IMR-90 (cell line): ENCODE measurements around the gene NPFFR1. TPM values are rescaled to one million over a fixed set of nuclear protein-coding genes. Genes with fewer than 3 reads are reported as not detected.
A peak's percentile ranks its signal among the peaks of the same experiment; 100 is the strongest.

Source experiments
- ATAC-seq: fragments of 200-7000 bp; cut with Tn5 transposase; 2 replicates; pipeline ENCODE4 v1.9.1; 2020; ENCODE audit warnings: low read depth, mild to moderate bottlenecking, moderate library complexity
- BruUV-seq: library from RNA; stranded (reverse); fragments of 400-500 nt; replicated peaks from 2 replicates; lab custom pipeline; 2021; lab: Mats Ljungman, UMichigan
- CTCF ChIA-PET: fragments of 300-600 bp; formaldehyde crosslinking; extraction: SDS; loops from one replicate; lab custom pipeline; 2021; ENCODE audit warnings: antibody characterized with exemption; lab: Yijun Ruan, JAX
- POLR2A ChIA-PET: fragments of 300-600 bp; sonication (Branson Sonifier 250); formaldehyde crosslinking; loops from one replicate; lab custom pipeline; 2022; ENCODE audit warnings: antibody characterized with exemption; ENCODE audit not compliant: unreplicated experiment; lab: Charles Lee
- DNase-seq: peaks from one replicate; pipeline ENCODE4 v3.0.0; 2013
- H2AFZ ChIP-seq: replicated peaks from 2 replicates; pipeline ENCODE3; 2013; ENCODE audit warnings: low read length, mild to moderate bottlenecking; ENCODE audit not compliant: poor library complexity
- H2AK5ac ChIP-seq: 2 replicates; pipeline ENCODE4 v1.6.1; 2013; ENCODE audit warnings: low read depth, low read length, inconsistent platforms
- H2AK9ac ChIP-seq: replicated peaks from 2 replicates; pipeline ENCODE3; 2013; ENCODE audit warnings: mild to moderate bottlenecking, low read depth, low read length, moderate library complexity; ENCODE audit not compliant: poor library complexity
- H2BK120ac ChIP-seq: 2 replicates; pipeline ENCODE4 v1.6.1; 2013; ENCODE audit warnings: low read depth, low read length, inconsistent platforms
- H2BK15ac ChIP-seq: 3 replicates; pipeline ENCODE4 v1.6.1; 2013; ENCODE audit warnings: low read depth, low read length, inconsistent platforms
- H2BK20ac ChIP-seq: 2 replicates; pipeline ENCODE4 v1.6.1; 2013; ENCODE audit warnings: low read depth, mild to moderate bottlenecking, inconsistent platforms, low read length, moderate library complexity
- H2BK5ac ChIP-seq: 2 replicates; pipeline ENCODE4 v1.6.1; 2013; ENCODE audit warnings: mild to moderate bottlenecking, low read depth, low read length, inconsistent platforms; ENCODE audit not compliant: poor library complexity, severe bottlenecking
- H3K14ac ChIP-seq: replicated peaks from 2 replicates; pipeline ENCODE4 v1.6.1; 2013; ENCODE audit warnings: low read depth, low read length, inconsistent platforms
- H3K18ac ChIP-seq: 2 replicates; pipeline ENCODE4 v1.6.1; 2013; ENCODE audit warnings: low read depth, low read length, control low read depth
- H3K23ac ChIP-seq: 2 replicates; pipeline ENCODE4 v1.6.1; 2013; ENCODE audit warnings: low read depth, low read length, inconsistent platforms
- H3K27ac ChIP-seq: 2 replicates; pipeline ENCODE4 v1.5.1; 2013; ENCODE audit warnings: mild to moderate bottlenecking, control low read depth, low read length; ENCODE audit not compliant: insufficient read depth
- H3K27me3 ChIP-seq: 2 replicates; pipeline ENCODE4 v1.6.1; 2013; ENCODE audit warnings: low read length; ENCODE audit not compliant: control insufficient read depth, insufficient read depth
- H3K36me3 ChIP-seq: 2 replicates; pipeline ENCODE4 v1.6.1; 2013; ENCODE audit warnings: low read length, mixed read lengths; ENCODE audit not compliant: control insufficient read depth, insufficient read depth
- H3K4ac ChIP-seq: 2 replicates; pipeline ENCODE4 v1.6.1; 2013; ENCODE audit warnings: low read depth, low read length, inconsistent platforms
- H3K4me1 ChIP-seq: 2 replicates; pipeline ENCODE4 v1.6.1; 2013; ENCODE audit warnings: low read length, mixed read lengths; ENCODE audit not compliant: control insufficient read depth, insufficient read depth
- H3K4me2 ChIP-seq: 2 replicates; pipeline ENCODE4 v1.6.1; 2013; ENCODE audit warnings: low read depth, mild to moderate bottlenecking, control low read depth, low read length, moderate library complexity
- H3K4me3 ChIP-seq: 2 replicates; pipeline ENCODE4 v1.5.1; 2013; ENCODE audit warnings: low read depth, mild to moderate bottlenecking, control low read depth, low read length, moderate library complexity; ENCODE audit not compliant: insufficient read depth
- H3K56ac ChIP-seq: 2 replicates; pipeline ENCODE4 v1.6.1; 2013; ENCODE audit warnings: low read length, inconsistent platforms; ENCODE audit not compliant: insufficient read depth; ENCODE audit errors: extremely low read depth
- H3K79me1 ChIP-seq, 2 experiments: 2 replicates each; pipeline ENCODE4 v1.6.1; 2013; ENCODE audit warnings: low read length in 2 of 2, inconsistent platforms in 1 of 2, low read depth in 1 of 2
- H3K9ac ChIP-seq: 2 replicates; pipeline ENCODE4 v1.6.1; 2013; ENCODE audit warnings: low read depth, low read length, control low read depth
- H3K9me1 ChIP-seq: 2 replicates; pipeline ENCODE4 v1.6.1; 2013; ENCODE audit warnings: low read length, inconsistent platforms; ENCODE audit not compliant: insufficient read depth
- H3K9me3 ChIP-seq: 2 replicates; pipeline ENCODE4 v1.6.1; 2013; ENCODE audit warnings: low read length; ENCODE audit not compliant: control insufficient read depth, insufficient read depth
- H4K20me1 ChIP-seq: 2 replicates; pipeline ENCODE4 v1.6.1; 2013; ENCODE audit warnings: low read length, inconsistent platforms; ENCODE audit not compliant: insufficient read depth
- H4K5ac ChIP-seq: 2 replicates; pipeline ENCODE4 v1.6.1; 2013; ENCODE audit warnings: mild to moderate bottlenecking, low read depth, low read length, control low read depth
- H4K8ac ChIP-seq, 2 experiments: 2 replicates each; pipeline ENCODE4 v1.6.1; 2013; ENCODE audit warnings: low read depth in 2 of 2, low read length in 2 of 2, control low read depth in 1 of 2, inconsistent platforms in 1 of 2
- H4K91ac ChIP-seq: 2 replicates; pipeline ENCODE4 v1.6.1; 2013; ENCODE audit warnings: low read depth, low read length, inconsistent platforms; ENCODE audit not compliant: insufficient read depth
- BHLHE40 ChIP-seq: fragments of 150-350 bp; IDR thresholded peaks from 2 replicates; pipeline ENCODE4 v1.6.1; 2016; ENCODE audit warnings: mild to moderate bottlenecking, low read depth, low read length
- MAZ ChIP-seq: IDR thresholded peaks from 2 replicates; pipeline ENCODE4 v1.6.1; 2012; ENCODE audit warnings: low read depth, mild to moderate bottlenecking, low read length, improper control_type of control experiment, moderate library complexity, borderline replicate concordance
- NFE2L2 ChIP-seq: fragments of 150-350 bp; IDR thresholded peaks from 2 replicates; pipeline ENCODE4 v1.6.1; 2016; ENCODE audit warnings: low read depth, mild to moderate bottlenecking, low read length
- POLR2A ChIP-seq: IDR thresholded peaks from 2 replicates; pipeline ENCODE4 v1.6.1; 2012; ENCODE audit warnings: mild to moderate bottlenecking, low read depth, low read length
- RAD21 ChIP-seq: IDR thresholded peaks from 2 replicates; pipeline ENCODE4 v1.6.1; 2012; ENCODE audit warnings: low read length, improper control_type of control experiment
- RCOR1 ChIP-seq: IDR thresholded peaks from 2 replicates; pipeline ENCODE4 v1.6.1; 2012; ENCODE audit warnings: mild to moderate bottlenecking, low read length, improper control_type of control experiment; ENCODE audit not compliant: insufficient replicate concordance
- WGBS, 2 experiments: methylation state at CpG; one replicate each; pipeline versions ENCODE4 v1.1.5 to v1.1.7; 2013; ENCODE audit warnings: missing lambda C conversion rate in 2 of 2; ENCODE audit not compliant: insufficient read length in 1 of 2; ENCODE audit errors: extremely low coverage in 2 of 2; 5-methylcytosine and 5-hydroxymethylcytosine counted together
- dilution Hi-C: fragments of 300-500 bp; cut with HindIII; formaldehyde crosslinking; loops from one replicate; pipeline ENCODE4 v1.14.3; 2018; ENCODE audit warnings: low sequenced_read_pairs; ENCODE audit not compliant: unreplicated experiment
- in situ Hi-C: fragments of 300-500 bp; cut with MboI; formaldehyde crosslinking; loops from 3 replicates; pipeline ENCODE4 v1.14.3; 2019; ENCODE audit warnings: low sequenced_read_pairs, inconsistent platforms, mixed read lengths
- intact Hi-C: fragments of 100-400 bp; cut with micrococcal nuclease; formaldehyde crosslinking; loops from 2 replicates; pipeline ENCODE4 v1.10.0; 2022
- polyA plus RNA-seq, 3 experiments: library from polyadenylated mRNA; depleted of rRNA; stranded (reverse); fragments of >200 nt; gene quantifications; 2 replicates each; pipeline ENCODE4 v1.2.3, GENCODE V29; 2012; ENCODE audit warnings: low replicate concordance in 1 of 3
- total RNA-seq: library from RNA; depleted of rRNA; stranded (reverse); fragments of >200 nt; gene quantifications from 2 replicates; pipeline ENCODE4 v1.2.3, GENCODE V29; 2012

The NPFFR1 gene
- total and polyA plus RNA-seq, 2 of the 4 experiments (the other 2 are of a cell fraction): not detected

GRCh38 chr10:70269741-70270140 is 14.1 kb downstream of the NPFFR1 start:
- CTCF ChIA-PET: no interaction called here
- Histone ChIP-seq H2AK9ac (no peak overlapping the region), H2BK5ac (no peak overlapping the region), H3K56ac (no peak overlapping the region), H3K79me1 (no peaks in the 10 kb centered on the region), H2BK120ac (no peak overlapping the region), H4K91ac (peak overlapping the region; percentile 11; the same call in 1 of the 2 replicates), H3K4me1 (peaks cover 11% of the 10 kb centered on the region), H3K9ac (no peak overlapping the region), H3K4me3 (no peak overlapping the region), H3K14ac (no peak overlapping the region), H3K4me2 (no peak overlapping the region), H3K23ac (no peak overlapping the region), H3K9me1 (peaks cover 13% of the 10 kb centered on the region), H3K18ac (no peak overlapping the region), H3K4ac (no peak overlapping the region), H3K36me3 (no peaks in the 10 kb centered on the region), H2AFZ (no peak overlapping the region), H3K9me3 (no peaks in the 10 kb centered on the region), H3K27me3 (no peaks in the 10 kb centered on the region), H4K20me1 (peaks cover 8% of the 10 kb centered on the region; the same call in 1 of the 2 replicates), H2BK15ac (no peak overlapping the region), H3K27ac (no peak overlapping the region), H4K8ac (no peak overlapping the region), H4K5ac (no peak overlapping the region), H2AK5ac (peak overlapping the region; percentile 71), H2BK20ac (no peak overlapping the region)
- ATAC-seq (no peak), DNase-seq (no peak)
- dilution Hi-C loops: no loop called here
- intact Hi-C loops: no loop called here
- WGBS, 2 experiments: 100% methylated on average over 1 of the region's 3 CpGs; no CpG with 5 or more reads in 1 of the 2 experiments
- in situ Hi-C loops: no loop called here
- BruUV-seq: no TSS peak
- TF ChIP-seq NFE2L2: no peak
- no peak for TF ChIP-seq MAZ
- TF ChIP-seq RCOR1: no peak
- no peak for TF ChIP-seq BHLHE40
- no peak for TF ChIP-seq RAD21
- no peak for TF ChIP-seq POLR2A
- POLR2A ChIA-PET: no interaction called here
